Measurements from ENCODE around the gene MGAT4B.

GRCh38 chr5:179819296-179820126 lies 12.8 kb upstream of the MGAT4B start:
- no peak for TF ChIP-seq CTCF (conservative IDR thresholded peaks at IDR 0.05 in 1 of 2, IDR thresholded peaks at IDR 0.05 in 1 of 2; ENCODE audit: low read depth in 1 of 2, low read length in 2 of 2)
- no peak for TF ChIP-seq EZH2 (IDR thresholded peaks at IDR 0.05; ENCODE audit: low read length, missing control alignments)

Measured in fibroblast of lung (primary cell).